Nephron progenitor cell (in vitro differentiated cells): Measurements from ENCODE around the gene BAZ1B.
A peak's percentile ranks its signal among the peaks of the same experiment; 100 is the strongest.

Source experiments
- DNase-seq: peaks from one replicate; pipeline ENCODE4 v3.0.0; 2021
- H3K27ac Mint-ChIP-seq: 2 replicates; pipeline ENCODE4 v1.8.0; 2021; ENCODE audit warnings: mild to moderate bottlenecking, moderate library complexity, mixed read lengths
- H3K27me3 Mint-ChIP-seq: 2 replicates; pipeline ENCODE4 v1.8.0; 2021; ENCODE audit warnings: mild to moderate bottlenecking, low read depth, mixed read lengths; ENCODE audit not compliant: poor library complexity
- H3K36me3 Mint-ChIP-seq: 2 replicates; pipeline ENCODE4 v1.8.0; 2021; ENCODE audit warnings: low read depth, mixed read lengths
- H3K4me1 Mint-ChIP-seq: 2 replicates; pipeline ENCODE4 v1.8.0; 2021; ENCODE audit warnings: mixed read lengths
- H3K4me3 Mint-ChIP-seq: 2 replicates; pipeline ENCODE4 v1.8.0; 2021; ENCODE audit warnings: mild to moderate bottlenecking, moderate library complexity, mixed read lengths
- H3K9me3 Mint-ChIP-seq: 2 replicates; pipeline ENCODE4 v1.8.0; 2021; ENCODE audit warnings: mild to moderate bottlenecking, moderate library complexity, mixed read lengths
- TF ChIP-seq, protein P1 (sequence below): fragments of 200-600 bp; sonication (generic); IDR thresholded peaks from 2 replicates; pipeline ENCODE4 v1.5.0; 2021; ENCODE audit warnings: antibody characterized with exemption

Gene BAZ1B

DNA sequence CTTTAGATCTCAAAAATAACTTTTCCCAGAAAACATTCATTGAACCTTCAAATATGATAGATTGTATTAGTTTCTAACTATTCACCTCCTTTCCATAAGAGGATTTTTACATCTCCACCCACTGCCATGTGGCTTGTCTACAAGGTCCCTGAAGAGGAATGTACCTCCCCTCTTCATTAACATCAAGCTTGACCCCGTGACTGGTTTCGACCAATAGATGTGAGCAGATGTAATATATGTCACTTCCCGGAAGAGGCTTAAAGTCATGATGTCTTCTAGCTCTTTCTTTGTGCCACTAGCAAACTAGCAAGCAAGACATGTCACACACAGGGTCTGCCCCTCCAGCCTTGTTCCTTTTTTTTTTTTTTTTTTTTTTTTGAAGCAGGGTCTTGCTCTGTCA, 6.9 kb downstream of the BAZ1B start:
- H3K27ac Mint-ChIP-seq: no peak overlapping the region
- H3K27me3 Mint-ChIP-seq: no peaks in the 10 kb centered on the region
- TF ChIP-seq, protein P1, sequence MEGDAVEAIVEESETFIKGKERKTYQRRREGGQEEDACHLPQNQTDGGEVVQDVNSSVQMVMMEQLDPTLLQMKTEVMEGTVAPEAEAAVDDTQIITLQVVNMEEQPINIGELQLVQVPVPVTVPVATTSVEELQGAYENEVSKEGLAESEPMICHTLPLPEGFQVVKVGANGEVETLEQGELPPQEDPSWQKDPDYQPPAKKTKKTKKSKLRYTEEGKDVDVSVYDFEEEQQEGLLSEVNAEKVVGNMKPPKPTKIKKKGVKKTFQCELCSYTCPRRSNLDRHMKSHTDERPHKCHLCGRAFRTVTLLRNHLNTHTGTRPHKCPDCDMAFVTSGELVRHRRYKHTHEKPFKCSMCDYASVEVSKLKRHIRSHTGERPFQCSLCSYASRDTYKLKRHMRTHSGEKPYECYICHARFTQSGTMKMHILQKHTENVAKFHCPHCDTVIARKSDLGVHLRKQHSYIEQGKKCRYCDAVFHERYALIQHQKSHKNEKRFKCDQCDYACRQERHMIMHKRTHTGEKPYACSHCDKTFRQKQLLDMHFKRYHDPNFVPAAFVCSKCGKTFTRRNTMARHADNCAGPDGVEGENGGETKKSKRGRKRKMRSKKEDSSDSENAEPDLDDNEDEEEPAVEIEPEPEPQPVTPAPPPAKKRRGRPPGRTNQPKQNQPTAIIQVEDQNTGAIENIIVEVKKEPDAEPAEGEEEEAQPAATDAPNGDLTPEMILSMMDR: no peak
- H3K36me3 Mint-ChIP-seq: peaks cover 92% of the 10 kb centered on the region
- H3K4me3 Mint-ChIP-seq: no peak overlapping the region
- peaks cover 24% of the 10 kb centered on the region for H3K4me1 Mint-ChIP-seq
- H3K9me3 Mint-ChIP-seq: peaks cover 4% of the 10 kb centered on the region
- no peak for DNase-seq

DNA sequence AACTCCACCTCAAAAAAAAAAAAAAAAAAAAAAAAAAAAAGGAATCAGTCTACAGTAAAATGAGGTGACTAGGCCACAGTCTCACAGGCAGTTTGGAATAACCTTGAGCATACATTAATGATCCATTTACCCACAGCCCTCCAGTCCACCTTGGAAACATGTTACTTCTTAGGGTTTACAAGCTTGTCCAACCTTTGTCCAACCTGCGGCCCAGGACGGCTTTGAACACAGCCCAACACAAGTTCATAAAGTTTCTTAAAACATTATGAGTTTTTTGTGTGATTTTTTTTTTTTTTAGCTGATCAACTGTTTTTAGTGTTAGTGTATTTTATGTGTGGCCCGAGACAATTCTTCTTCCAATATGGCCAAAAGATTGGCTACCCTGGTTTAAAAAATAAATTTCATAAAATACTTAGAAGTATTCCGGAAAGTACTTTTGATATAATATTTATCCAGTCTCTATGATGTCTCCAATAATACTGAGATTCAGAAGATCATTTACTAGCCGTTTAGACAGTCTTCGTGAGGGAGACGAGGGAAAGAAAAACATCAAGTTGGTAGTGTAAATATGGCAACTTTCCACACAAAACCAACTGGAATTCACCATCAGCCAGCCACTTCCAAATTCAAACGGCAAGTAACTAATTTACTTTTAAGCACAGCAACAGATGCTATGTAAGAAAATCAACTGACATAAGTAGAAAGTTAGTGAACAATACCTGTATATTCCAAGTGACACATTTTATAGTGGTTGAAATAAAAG, 9.9 kb downstream of the BAZ1B start:
- no peak for DNase-seq
- H3K4me3 Mint-ChIP-seq: no peak overlapping the region

DNA sequence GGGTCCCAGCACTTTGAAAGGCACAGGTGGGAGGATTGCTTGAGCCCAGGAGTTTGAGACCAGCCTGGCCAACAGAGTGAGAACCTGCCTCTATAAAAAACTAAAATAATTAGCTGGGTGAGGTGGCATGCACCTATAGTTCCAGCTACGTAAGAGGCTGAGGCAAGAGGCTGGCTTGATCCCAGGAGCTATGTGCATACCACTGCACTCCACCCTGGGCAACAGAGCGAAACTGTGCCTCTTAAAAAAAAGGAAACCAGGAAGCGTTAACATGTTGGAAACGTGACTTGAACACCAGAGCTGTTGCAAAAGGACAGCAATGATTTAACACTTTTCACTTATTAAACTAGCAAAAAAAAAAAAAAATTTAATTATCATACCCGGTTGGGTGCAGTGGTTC, 12.6 kb downstream of the BAZ1B start:
- Mint-ChIP-seq H3K4me1 (no peaks in the 10 kb centered on the region), H3K4me3 (no peak overlapping the region), H3K27me3 (no peaks in the 10 kb centered on the region), H3K27ac (peak overlapping the region; percentile 59), H3K36me3 (peaks cover 88% of the 10 kb centered on the region), H3K9me3 (no peaks in the 10 kb centered on the region)
- TF ChIP-seq, protein P1: no peak
- DNase-seq: no peak

More for the DNA sequence above, 9.9 kb downstream of the BAZ1B start:
- Mint-ChIP-seq H3K9me3 (no peaks in the 10 kb centered on the region), H3K4me1 (peaks cover 5% of the 10 kb centered on the region), H3K36me3 (peaks cover 94% of the 10 kb centered on the region), H3K27me3 (no peaks in the 10 kb centered on the region), H3K27ac (peak overlapping the region; percentile 5)
- TF ChIP-seq, protein P1: no peak

DNA sequence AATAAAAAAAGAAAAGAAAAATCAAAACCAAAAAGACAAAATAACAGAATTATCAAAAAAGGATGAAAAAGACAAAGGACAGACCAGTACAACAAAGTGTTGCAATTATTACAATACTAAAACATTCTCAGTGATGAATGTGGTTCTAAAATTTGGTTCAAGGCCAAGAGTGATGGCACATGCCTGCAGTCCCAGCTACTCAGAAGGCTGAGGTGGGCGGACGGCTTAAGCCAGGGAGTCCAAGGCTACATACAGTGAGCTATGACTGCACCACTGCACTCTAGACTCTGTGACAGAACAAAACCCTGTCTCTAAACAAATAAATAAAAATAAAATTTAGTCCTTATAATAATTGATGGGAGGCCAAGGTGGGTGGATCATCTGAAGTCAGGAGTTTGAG, 14.5 kb downstream of the BAZ1B start:
- H3K9me3 Mint-ChIP-seq: no peaks in the 10 kb centered on the region
- DNase-seq: no peak
- no peaks in the 10 kb centered on the region for H3K27me3 Mint-ChIP-seq
- no peaks in the 10 kb centered on the region for H3K4me1 Mint-ChIP-seq
- TF ChIP-seq, protein P1: no peak
- H3K36me3 Mint-ChIP-seq: peaks cover 88% of the 10 kb centered on the region
- no peak overlapping the region for H3K27ac Mint-ChIP-seq
- H3K4me3 Mint-ChIP-seq: no peak overlapping the region

DNA sequence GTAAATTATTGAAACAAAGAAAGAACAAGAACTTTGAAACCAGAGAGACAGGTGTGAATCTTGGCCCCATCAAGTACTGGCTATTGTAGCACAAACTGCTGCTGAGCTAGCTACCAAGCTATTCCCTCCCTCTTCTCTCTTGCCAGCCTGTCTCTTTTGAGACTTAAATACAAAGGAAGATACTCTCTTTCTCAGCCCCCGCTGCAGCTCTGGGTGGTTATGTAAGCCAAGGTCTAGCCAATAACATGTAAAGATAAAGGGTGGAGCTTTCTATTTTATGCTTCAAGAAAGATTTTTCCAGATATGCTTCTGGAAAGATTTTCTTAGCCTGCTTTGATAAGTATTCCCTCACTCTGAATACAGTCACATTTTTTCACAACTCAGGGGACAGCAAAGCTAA, 17.2 kb downstream of the BAZ1B start:
- Mint-ChIP-seq H3K9me3 (no peaks in the 10 kb centered on the region), H3K4me3 (no peak overlapping the region), H3K4me1 (no peaks in the 10 kb centered on the region), H3K27me3 (no peaks in the 10 kb centered on the region), H3K36me3 (peaks cover 82% of the 10 kb centered on the region), H3K27ac (peak overlapping the region; percentile 41)
- TF ChIP-seq, protein P1: no peak
- no peak for DNase-seq

DNA sequence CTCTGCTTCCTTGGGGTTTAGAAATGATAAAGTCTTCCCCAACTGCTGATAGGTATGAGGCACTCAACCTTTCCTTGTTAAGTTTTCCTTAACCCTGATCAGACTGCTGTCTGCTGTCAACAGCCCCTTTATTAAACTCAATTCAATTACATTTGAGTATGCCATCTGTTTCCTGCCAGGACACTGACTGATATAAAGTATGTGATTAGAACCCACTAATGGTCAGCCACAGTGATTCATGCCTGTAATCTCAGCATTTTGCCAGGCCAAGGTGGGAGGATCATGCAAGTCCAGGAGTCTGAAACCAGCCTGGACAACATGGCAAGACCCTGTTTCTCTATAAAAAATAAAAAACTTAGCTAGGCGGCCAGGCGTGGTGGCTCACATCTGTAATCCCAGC, 18.1 kb downstream of the BAZ1B start:
- Mint-ChIP-seq H3K9me3 (no peaks in the 10 kb centered on the region), H3K27ac (no peak overlapping the region), H3K4me3 (no peak overlapping the region), H3K27me3 (no peaks in the 10 kb centered on the region), H3K4me1 (no peaks in the 10 kb centered on the region), H3K36me3 (peaks cover 82% of the 10 kb centered on the region)
- no peak for DNase-seq
- TF ChIP-seq, protein P1: no peak
